ENCODE results near the gene DHPS. TPM values are rescaled to one million over a fixed set of nuclear protein-coding genes. Genes with fewer than 3 reads are reported as not detected.

The DHPS gene
- polyA plus RNA-seq, 3 donors from 2014 or later: 70.8 to 76.0 (median 74.4) TPM

- no peak overlapping the region for H3K4me3 Mint-ChIP-seq
- no peak overlapping the region for H3K27ac Mint-ChIP-seq
- H3K27me3 Mint-ChIP-seq (ENCODE audit: low read depth in 3 of 3): peaks cover 0 to 7% (median 2%) of the 10 kb centered on the region in 3 donors
- DNase-seq: no peak
- H3K9me3 Mint-ChIP-seq: no peaks in the 10 kb centered on the region
- no peaks in the 10 kb centered on the region for H3K36me3 Mint-ChIP-seq
- H3K4me1 Mint-ChIP-seq: peaks cover 8 to 10% of the 10 kb centered on the region in 2 donors
Measured at GRCh38 chr19:12641456-12641855, 40.2 kb downstream of the DHPS start.

- peaks cover 8 to 10% of the 10 kb centered on the region in 2 donors for H3K4me1 Mint-ChIP-seq
- peak; percentile 74 to 75 (median 74) for DNase-seq
- H3K9me3 Mint-ChIP-seq: no peaks in the 10 kb centered on the region
- no peaks in the 10 kb centered on the region for H3K36me3 Mint-ChIP-seq
- H3K27me3 Mint-ChIP-seq (ENCODE audit: low read depth in 3 of 3): peaks cover 0 to 5% (median 0%) of the 10 kb centered on the region in 3 donors
- H3K27ac Mint-ChIP-seq: peak overlapping the region in 5 of 6 donors; percentile 15 to 81 (median 43)
- peak overlapping the region; percentile 64 to 86 (median 78) for H3K4me3 Mint-ChIP-seq
Measured at GRCh38 chr19:12639901-12640613, 41.6 kb downstream of the DHPS start.

GRCh38 chr19:12638611-12639182 is 43.0 kb downstream of the DHPS start:
- Mint-ChIP-seq H3K27ac (no peak overlapping the region), H3K27me3 (ENCODE audit: low read depth in 3 of 3) (peaks cover 0 to 5% (median 0%) of the 10 kb centered on the region in 3 donors), H3K4me1 (peaks cover 8 to 10% of the 10 kb centered on the region in 2 donors), H3K36me3 (no peaks in the 10 kb centered on the region), H3K9me3 (no peaks in the 10 kb centered on the region), H3K4me3 (no peak overlapping the region)
- DNase-seq: no peak

GRCh38 chr19:12636631-12637030 is 45.0 kb downstream of the DHPS start:
- peaks cover 8 to 10% of the 10 kb centered on the region in 2 donors for H3K4me1 Mint-ChIP-seq
- H3K36me3 Mint-ChIP-seq: no peaks in the 10 kb centered on the region
- H3K4me3 Mint-ChIP-seq: no peak overlapping the region
- no peak overlapping the region for H3K27ac Mint-ChIP-seq
- H3K27me3 Mint-ChIP-seq (ENCODE audit: low read depth in 3 of 3): peaks cover 0 to 5% (median 0%) of the 10 kb centered on the region in 3 donors
- no peaks in the 10 kb centered on the region for H3K9me3 Mint-ChIP-seq
- DNase-seq: no peak

GRCh38 chr19:12629215-12629614 is 52.5 kb downstream of the DHPS start:
- H3K27ac Mint-ChIP-seq: no peak overlapping the region
- H3K36me3 Mint-ChIP-seq: peaks cover 27 to 32% (median 31%) of the 10 kb centered on the region in 3 donors
- peaks cover 0 to 6% of the 10 kb centered on the region in 2 donors for H3K4me1 Mint-ChIP-seq

GRCh38 chr19:12628040-12629022 is 53.3 kb downstream of the DHPS start:
- Mint-ChIP-seq H3K36me3 (peaks cover 27 to 32% (median 31%) of the 10 kb centered on the region in 3 donors), H3K27ac (no peak overlapping the region), H3K27me3 (ENCODE audit: low read depth in 3 of 3) (peaks cover 0 to 1% (median 0%) of the 10 kb centered on the region in 3 donors), H3K9me3 (peaks cover 0 to 13% (median 11%) of the 10 kb centered on the region in 6 donors), H3K4me1 (peaks cover 0 to 6% of the 10 kb centered on the region in 2 donors), H3K4me3 (no peak overlapping the region)
- DNase-seq: no peak

More at GRCh38 chr19:12629215-12629614, 52.5 kb downstream of the DHPS start:
- Mint-ChIP-seq H3K27me3 (ENCODE audit: low read depth in 3 of 3) (no peaks in the 10 kb centered on the region), H3K9me3 (peaks cover 0 to 13% (median 11%) of the 10 kb centered on the region in 6 donors), H3K4me3 (no peak overlapping the region)
- DNase-seq: no peak

GRCh38 chr19:12626958-12627357 is 54.7 kb downstream of the DHPS start:
- peaks cover 0 to 1% (median 0%) of the 10 kb centered on the region in 3 donors for H3K27me3 Mint-ChIP-seq (ENCODE audit: low read depth in 3 of 3)
- H3K9me3 Mint-ChIP-seq: peaks cover 0 to 13% (median 11%) of the 10 kb centered on the region in 6 donors
- DNase-seq: no peak
- H3K4me3 Mint-ChIP-seq: no peak overlapping the region
- peaks cover 27 to 32% (median 31%) of the 10 kb centered on the region in 3 donors for H3K36me3 Mint-ChIP-seq
- peaks cover 1 to 6% of the 10 kb centered on the region in 2 donors for H3K4me1 Mint-ChIP-seq
- no peak overlapping the region for H3K27ac Mint-ChIP-seq

Other genes starting within 250 kb of the DHPS start
- 1 to 10 TPM in 2 of 3 donors, not detected in 1; 1.9 to 3.0 TPM for gene ZNF443, start 240.9 kb downstream of the DHPS start, polyA plus RNA-seq
- gene ZNF709, start 197.1 kb downstream of the DHPS start, polyA plus RNA-seq: 1 to 10 TPM; 1.1 to 2.6 (median 2.3) TPM
- gene ZNF564, start 130.4 kb downstream of the DHPS start, polyA plus RNA-seq: 10 to 100 TPM; 14.0 to 22.6 (median 16.2) TPM
- gene ZNF490, start 71.1 kb downstream of the DHPS start, polyA plus RNA-seq: 1 to 10 TPM; 3.1 to 8.2 (median 3.5) TPM
- 10 to 100 TPM; 10.9 to 21.3 (median 12.9) TPM for gene ZNF791, start 71.0 kb downstream of the DHPS start, polyA plus RNA-seq
- gene MAN2B1, start 15.1 kb downstream of the DHPS start, polyA plus RNA-seq: 10 to 100 TPM; 25.3 to 44.4 (median 27.2) TPM
- gene WDR83, start 15.1 kb downstream of the DHPS start, polyA plus RNA-seq: 10 to 100 TPM; 19.9 to 30.1 (median 23.2) TPM
- gene GNG14, start 6.1 kb upstream of the DHPS start, polyA plus RNA-seq: not detected
- gene FBXW9, start 14.8 kb upstream of the DHPS start, polyA plus RNA-seq: 1 to 10 TPM; 6.4 to 8.2 (median 8.0) TPM
- 1 to 10 TPM in 1 of 3 donors, under 1 TPM in 2; 0.46 to 4.0 (median 0.98) TPM for gene TNPO2, start 42.1 kb upstream of the DHPS start, polyA plus RNA-seq
- 100 to 1,000 TPM; 183 to 301 (median 283) TPM for gene TRIR, start 52.8 kb upstream of the DHPS start, polyA plus RNA-seq
- gene GET3, start 55.6 kb upstream of the DHPS start, polyA plus RNA-seq: 100 to 1,000 TPM in 2 of 3 donors, 10 to 100 TPM in 1; 93.5 to 182 (median 124) TPM
- gene BEST2, start 69.9 kb upstream of the DHPS start, polyA plus RNA-seq: not detected
- 1 to 10 TPM in 2 of 3 donors, not detected in 1; 2.1 to 2.5 TPM for gene HOOK2, start 93.7 kb upstream of the DHPS start, polyA plus RNA-seq
- gene JUNB, start 109.6 kb upstream of the DHPS start, polyA plus RNA-seq: 100 to 1,000 TPM; 620 to 796 (median 697) TPM
- gene PRDX2, start 119.9 kb upstream of the DHPS start, polyA plus RNA-seq: 100 to 1,000 TPM; 157 to 165 (median 159) TPM
- gene THSD8, start 120.2 kb upstream of the DHPS start, polyA plus RNA-seq: 10 to 100 TPM in 1 of 3 donors, 1 to 10 TPM in 2; 3.0 to 11.0 (median 4.5) TPM
- 10 to 100 TPM; 27.7 to 45.4 (median 37.5) TPM for gene RNASEH2A, start 124.7 kb upstream of the DHPS start, polyA plus RNA-seq
- not detected for gene RTBDN, start 152.7 kb upstream of the DHPS start, polyA plus RNA-seq
- under 1 TPM in 2 of 3 donors, not detected in 1; 0.28 TPM for gene MAST1, start 156.6 kb upstream of the DHPS start, polyA plus RNA-seq
- gene DNASE2, start 199.6 kb upstream of the DHPS start, polyA plus RNA-seq: 100 to 1,000 TPM in 1 of 3 donors, 10 to 100 TPM in 2; 72.6 to 108 (median 83.5) TPM
- gene KLF1, start 205.3 kb upstream of the DHPS start, polyA plus RNA-seq: 1 to 10 TPM in 1 of 3 donors, under 1 TPM in 2; 0.15 to 1.8 (median 0.20) TPM
- 10 to 100 TPM; 17.0 to 21.6 (median 18.4) TPM for gene GCDH, start 209.3 kb upstream of the DHPS start, polyA plus RNA-seq
- gene SYCE2, start 237.4 kb upstream of the DHPS start, polyA plus RNA-seq: under 1 TPM in 1 of 3 donors, not detected in 2; 0.20 TPM